22Rv1 (cell line): ENCODE measurements around the gene GALNT7.

Experiments
- H3K27ac ChIP-seq: fragments of 450-650 bp; 2 replicates; pipeline ENCODE4 v1.5.1; 2017
- CTCF ChIP-seq: fragments of 450-650 bp; IDR thresholded peaks from 2 replicates; pipeline ENCODE4 v1.5.1; 2017; ENCODE audit warnings: mild to moderate bottlenecking
- ZFX ChIP-seq: fragments of 450-650 bp; IDR thresholded peaks from 2 replicates; pipeline ENCODE4 v1.6.1; 2017; ENCODE audit warnings: antibody characterized with exemption, borderline replicate concordance

The GALNT7 gene

GRCh38 chr4:173236301-173236700 is 67.7 kb downstream of the GALNT7 start:
- H3K27ac ChIP-seq: no peak overlapping the region
- TF ChIP-seq CTCF (no peak), ZFX (no peak)

- TF ChIP-seq CTCF (no peak), ZFX (no peak)
- H3K27ac ChIP-seq: no peak overlapping the region
Measured at GRCh38 chr4:173237152-173237551, 68.5 kb downstream of the GALNT7 start.

- TF ChIP-seq CTCF: no peak
- no peak for TF ChIP-seq ZFX
- no peak overlapping the region for H3K27ac ChIP-seq
Measured at GRCh38 chr4:173237762-173238161, 69.2 kb downstream of the GALNT7 start.

- H3K27ac ChIP-seq: no peak overlapping the region
- TF ChIP-seq CTCF (no peak), ZFX (no peak)
Measured at GRCh38 chr4:173240696-173241095, 72.1 kb downstream of the GALNT7 start.

GRCh38 chr4:173242466-173243250 is 74.0 kb downstream of the GALNT7 start:
- TF ChIP-seq ZFX: no peak
- TF ChIP-seq CTCF: no peak
- H3K27ac ChIP-seq: no peak overlapping the region

- no peak for TF ChIP-seq ZFX
- TF ChIP-seq CTCF: no peak
- H3K27ac ChIP-seq: no peak overlapping the region
Measured at GRCh38 chr4:173243321-173243720, 74.7 kb downstream of the GALNT7 start.

- no peak overlapping the region for H3K27ac ChIP-seq
- no peak for TF ChIP-seq CTCF
- no peak for TF ChIP-seq ZFX
Measured at GRCh38 chr4:173243917-173244658, 75.5 kb downstream of the GALNT7 start.
